ENCODE results near the gene POLQ. TPM values are rescaled to one million over a fixed set of nuclear protein-coding genes. Genes with fewer than 3 reads are reported as not detected.

Gene POLQ
- polyA plus RNA-seq, 3 donors, result 0.03 TPM; not detected in 1

DNA sequence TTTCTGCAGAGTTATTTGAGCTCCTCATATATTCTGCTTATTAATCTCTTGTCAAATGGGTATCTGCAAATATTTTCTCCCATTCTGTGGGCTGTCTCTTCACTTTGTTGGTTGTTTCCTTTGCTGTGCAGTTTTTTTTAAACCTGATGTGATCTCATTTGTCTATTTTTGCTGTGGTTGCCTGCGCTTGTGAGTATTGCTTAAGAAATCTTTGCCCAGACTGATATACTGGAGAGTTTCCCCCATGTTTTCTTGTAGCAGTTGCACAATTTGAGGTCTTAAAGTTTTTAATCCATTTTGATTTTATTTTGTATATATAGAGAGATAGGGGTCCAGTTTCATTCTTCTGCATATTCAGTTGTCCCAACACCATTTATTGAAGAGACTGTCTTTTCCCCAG lies 102.3 kb downstream of the POLQ start:
- no peaks in the 10 kb centered on the region for H3K27me3 ChIP-seq (ENCODE audit: control insufficient read depth in 2 of 2, insufficient read depth in 2 of 2, low read length in 2 of 2)
- H3K9me3 ChIP-seq (replicated peaks in 1 of 2; ENCODE audit: control insufficient read depth in 1 of 2, insufficient read depth in 1 of 2, low read length in 2 of 2), result no peaks in the 10 kb centered on the region
- H3K4me2 ChIP-seq (replicated peaks; ENCODE audit: extremely low read depth, low read length, poor library complexity, severe bottlenecking), result no peak overlapping the region
- TF ChIP-seq, protein P1, sequence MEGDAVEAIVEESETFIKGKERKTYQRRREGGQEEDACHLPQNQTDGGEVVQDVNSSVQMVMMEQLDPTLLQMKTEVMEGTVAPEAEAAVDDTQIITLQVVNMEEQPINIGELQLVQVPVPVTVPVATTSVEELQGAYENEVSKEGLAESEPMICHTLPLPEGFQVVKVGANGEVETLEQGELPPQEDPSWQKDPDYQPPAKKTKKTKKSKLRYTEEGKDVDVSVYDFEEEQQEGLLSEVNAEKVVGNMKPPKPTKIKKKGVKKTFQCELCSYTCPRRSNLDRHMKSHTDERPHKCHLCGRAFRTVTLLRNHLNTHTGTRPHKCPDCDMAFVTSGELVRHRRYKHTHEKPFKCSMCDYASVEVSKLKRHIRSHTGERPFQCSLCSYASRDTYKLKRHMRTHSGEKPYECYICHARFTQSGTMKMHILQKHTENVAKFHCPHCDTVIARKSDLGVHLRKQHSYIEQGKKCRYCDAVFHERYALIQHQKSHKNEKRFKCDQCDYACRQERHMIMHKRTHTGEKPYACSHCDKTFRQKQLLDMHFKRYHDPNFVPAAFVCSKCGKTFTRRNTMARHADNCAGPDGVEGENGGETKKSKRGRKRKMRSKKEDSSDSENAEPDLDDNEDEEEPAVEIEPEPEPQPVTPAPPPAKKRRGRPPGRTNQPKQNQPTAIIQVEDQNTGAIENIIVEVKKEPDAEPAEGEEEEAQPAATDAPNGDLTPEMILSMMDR (IDR thresholded peaks at IDR 0.05), result no peak
- H3K9ac ChIP-seq (ENCODE audit: insufficient read depth, low read length, poor library complexity, severe bottlenecking), result no peak overlapping the region
- intact Hi-C loops (cut with micrococcal nuclease), result no loop called here
- no peak for DNase-seq
- H3K4me3 ChIP-seq (replicated peaks in 1 of 3; ENCODE audit: low read depth in 2 of 3, low read length in 3 of 3), result no peak overlapping the region
- no peaks in the 10 kb centered on the region for H3K4me1 ChIP-seq (ENCODE audit: control insufficient read depth in 1 of 2, insufficient read depth in 2 of 2, low read length in 2 of 2)
- Mint-ChIP-seq H3K9me3 (peaks cover 0 to 5% (median 3%) of the 10 kb centered on the region in 7 donors), H3K36me3 (peaks cover 53 to 60% of the 10 kb centered on the region in 2 donors), H3K27me3 (ENCODE audit: low read depth in 3 of 3) (no peaks in the 10 kb centered on the region), H3K4me1 (no peaks in the 10 kb centered on the region), H3K27ac (no peak overlapping the region), H3K4me3 (no peak overlapping the region)
- no peaks in the 10 kb centered on the region for H3K79me2 ChIP-seq (ENCODE audit: insufficient read depth, low read length)
- H2AFZ ChIP-seq (ENCODE audit: insufficient read depth, low read depth, low read length, poor library complexity, severe bottlenecking), result no peak overlapping the region
- peaks cover 17 to 54% of the 10 kb centered on the region in 2 donors for H3K36me3 ChIP-seq (replicated peaks in 1 of 2; ENCODE audit: control insufficient read depth in 1 of 2, insufficient read depth in 2 of 2, low read length in 2 of 2)
- no peak overlapping the region for H3K27ac ChIP-seq (ENCODE audit: low read depth in 1 of 2, low read length in 2 of 2)
- WGBS (ENCODE audit: insufficient coverage), result 40% methylated on average over 1 of the region's 1 CpG
- H4K20me1 ChIP-seq (ENCODE audit: insufficient read depth, low read length), result no peaks in the 10 kb centered on the region

DNA sequence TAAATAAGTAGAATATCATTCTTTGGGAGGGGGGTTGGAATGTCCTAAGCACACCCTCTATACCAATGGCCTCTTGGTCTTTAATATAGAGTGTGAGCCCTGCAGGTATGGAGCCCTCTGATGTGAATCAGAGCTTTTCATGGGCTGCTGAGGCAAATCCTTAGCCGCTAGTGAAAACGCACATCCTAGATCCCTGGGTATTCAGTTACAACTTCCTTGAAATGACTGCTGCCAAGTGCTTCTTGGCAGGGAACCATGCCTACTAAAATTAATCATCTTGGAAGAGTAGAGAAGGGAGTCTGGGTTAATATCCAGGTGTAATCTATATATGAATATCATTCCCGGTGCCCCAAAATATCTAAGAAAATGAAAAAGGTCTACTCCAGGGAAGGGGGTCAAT lies 109.1 kb downstream of the POLQ start:
- no peak overlapping the region for H3K4me2 ChIP-seq (replicated peaks; ENCODE audit: extremely low read depth, low read length, poor library complexity, severe bottlenecking)
- H3K4me1 ChIP-seq (ENCODE audit: control insufficient read depth in 1 of 2, insufficient read depth in 2 of 2, low read length in 2 of 2), result no peaks in the 10 kb centered on the region
- H3K9ac ChIP-seq (ENCODE audit: insufficient read depth, low read length, poor library complexity, severe bottlenecking), result no peak overlapping the region
- Mint-ChIP-seq H3K27ac (no peak overlapping the region), H3K36me3 (peaks cover 43 to 66% of the 10 kb centered on the region in 2 donors), H3K27me3 (ENCODE audit: low read depth in 3 of 3) (no peaks in the 10 kb centered on the region), H3K4me3 (no peak overlapping the region), H3K9me3 (no peaks in the 10 kb centered on the region), H3K4me1 (peaks cover 3% of the 10 kb centered on the region)
- no peak overlapping the region for H3K4me3 ChIP-seq (replicated peaks in 1 of 3; ENCODE audit: low read depth in 2 of 3, low read length in 3 of 3)
- DNase-seq, result no peak
- intact Hi-C loops (cut with micrococcal nuclease), result no loop called here
- no peak overlapping the region for H2AFZ ChIP-seq (ENCODE audit: insufficient read depth, low read depth, low read length, poor library complexity, severe bottlenecking)
- WGBS (ENCODE audit: insufficient coverage), result no CpG with 5 or more reads among the region's 3 CpGs
- H3K27ac ChIP-seq (ENCODE audit: low read depth in 1 of 2, low read length in 2 of 2), result no peak overlapping the region
- peaks cover 25 to 83% of the 10 kb centered on the region in 2 donors for H3K36me3 ChIP-seq (replicated peaks in 1 of 2; ENCODE audit: control insufficient read depth in 1 of 2, insufficient read depth in 2 of 2, low read length in 2 of 2)
- no peaks in the 10 kb centered on the region for H3K27me3 ChIP-seq (ENCODE audit: control insufficient read depth in 2 of 2, insufficient read depth in 2 of 2, low read length in 2 of 2)
- no peaks in the 10 kb centered on the region for H4K20me1 ChIP-seq (ENCODE audit: insufficient read depth, low read length)
- H3K9me3 ChIP-seq (replicated peaks in 1 of 2; ENCODE audit: control insufficient read depth in 1 of 2, insufficient read depth in 1 of 2, low read length in 2 of 2), result no peaks in the 10 kb centered on the region
- no peaks in the 10 kb centered on the region for H3K79me2 ChIP-seq (ENCODE audit: insufficient read depth, low read length)
- TF ChIP-seq, protein P1 (IDR thresholded peaks at IDR 0.05), result no peak

Data from CD14-positive monocyte (primary cell).